ENCODE measurements around the gene AHCTF1.
"Not testable (repeated sequence)": the region's sequence is repeated elsewhere in the genome, so short reads cannot be mapped to it uniquely, and the experiment has no call there.

The AHCTF1 gene

GRCh38 chr1:246923482-246923881, 8.3 kb downstream of the AHCTF1 start:
- no peak for DNase-seq (ENCODE audit: low spot score)

- no peak for DNase-seq (ENCODE audit: low spot score)
Measured at GRCh38 chr1:246921481-246921880, 10.3 kb downstream of the AHCTF1 start.

GRCh38 chr1:246919902-246920301, 11.8 kb downstream of the AHCTF1 start:
- no peak for DNase-seq (ENCODE audit: low spot score)

GRCh38 chr1:246916026-246916923, 15.5 kb downstream of the AHCTF1 start:
- not testable (repeated sequence) for DNase-seq (ENCODE audit: low spot score)

GRCh38 chr1:246907472-246907871, 24.3 kb downstream of the AHCTF1 start:
- peak; percentile 26 for DNase-seq (ENCODE audit: low spot score)

GRCh38 chr1:246906833-246907232, 24.9 kb downstream of the AHCTF1 start:
- no peak for DNase-seq (ENCODE audit: low spot score)

GRCh38 chr1:246901874-246902273, 29.9 kb downstream of the AHCTF1 start:
- DNase-seq (ENCODE audit: low spot score) = no peak

GRCh38 chr1:246897302-246897701, 34.4 kb downstream of the AHCTF1 start:
- no peak for DNase-seq (ENCODE audit: low spot score)

- no peak for DNase-seq (ENCODE audit: low spot score)
Measured at GRCh38 chr1:246893191-246893939, 38.4 kb downstream of the AHCTF1 start.

- no peak for DNase-seq (ENCODE audit: low spot score)
Measured at GRCh38 chr1:246891105-246891504, 40.6 kb downstream of the AHCTF1 start.

- no peak for DNase-seq (ENCODE audit: low spot score)
Measured at GRCh38 chr1:246888522-246888921, 43.2 kb downstream of the AHCTF1 start.

- not testable (repeated sequence) for DNase-seq (ENCODE audit: low spot score)
Measured at GRCh38 chr1:246885389-246885788, 46.4 kb downstream of the AHCTF1 start.

GRCh38 chr1:246878551-246878950, 53.2 kb downstream of the AHCTF1 start:
- DNase-seq (ENCODE audit: low spot score) = no peak

GRCh38 chr1:246876431-246876830, 55.3 kb downstream of the AHCTF1 start:
- DNase-seq (ENCODE audit: low spot score) = no peak

- DNase-seq (ENCODE audit: low spot score) = no peak
Measured at GRCh38 chr1:246875041-246876026, 56.4 kb downstream of the AHCTF1 start.

- DNase-seq (ENCODE audit: low spot score) = no peak
Measured at GRCh38 chr1:246865921-246866320, 65.8 kb downstream of the AHCTF1 start.

- not testable (repeated sequence) for DNase-seq (ENCODE audit: low spot score)
Measured at GRCh38 chr1:246863791-246864190, 68.0 kb downstream of the AHCTF1 start.

- DNase-seq (ENCODE audit: low spot score) = no peak
Measured at GRCh38 chr1:246860401-246860800, 71.3 kb downstream of the AHCTF1 start.

- DNase-seq (ENCODE audit: low spot score) = no peak
Measured at GRCh38 chr1:246856371-246856770, 75.4 kb downstream of the AHCTF1 start.

- DNase-seq (ENCODE audit: low spot score) = not testable (repeated sequence)
Measured at GRCh38 chr1:246850640-246851039, 81.1 kb downstream of the AHCTF1 start.

GRCh38 chr1:246843876-246844275, 87.9 kb downstream of the AHCTF1 start:
- DNase-seq (ENCODE audit: low spot score) = no peak

GRCh38 chr1:246840761-246841160, 91.0 kb downstream of the AHCTF1 start:
- DNase-seq (ENCODE audit: low spot score) = not testable (repeated sequence)

Data from putamen (tissue), 1 donor.